Activated CD8-positive, alpha-beta T cell treated with anti-CD3 and anti-CD28 coated beads, Interleukin-2, amount 10 ng/mL, durations not matched to agents 7 days and 5 days (primary cell): Measurements from ENCODE around the gene TMPRSS6. TPM values are rescaled to one million over a fixed set of nuclear protein-coding genes. Genes with fewer than 3 reads are reported as not detected.

Experiments
- ATAC-seq: fragments of 150-1000 bp; cut with Tn5 transposase; one replicate; pipeline ENCODE4 v1.10.0; 2021; ENCODE audit warnings: moderate library complexity
- CTCF ChIA-PET: fragments of 350-600 bp; sonication (Branson Sonifier 250); formaldehyde crosslinking; loops from one replicate; lab custom pipeline; 2021; ENCODE audit warnings: antibody characterized with exemption; lab: Charles Lee
- POLR2A ChIA-PET: fragments of 350-600 bp; sonication (Branson Sonifier 250); formaldehyde crosslinking; loops from one replicate; lab custom pipeline; 2021; ENCODE audit warnings: antibody characterized with exemption; lab: Charles Lee
- DNase-seq: peaks from one replicate; pipeline ENCODE4 v3.0.0-alpha.2; 2020
- H3K27ac Mint-ChIP-seq: one replicate; pipeline ENCODE4 v1.8.0; 2021; ENCODE audit warnings: mild to moderate bottlenecking, mixed read lengths
- H3K27me3 Mint-ChIP-seq: one replicate; pipeline ENCODE4 v1.8.0; 2021; ENCODE audit warnings: low read depth, mixed read lengths
- H3K36me3 Mint-ChIP-seq: one replicate; pipeline ENCODE4 v1.8.0; 2021; ENCODE audit warnings: low read depth, mixed read lengths
- H3K4me1 Mint-ChIP-seq: one replicate; pipeline ENCODE4 v1.8.0; 2021; ENCODE audit warnings: low read depth, mixed read lengths
- H3K4me3 Mint-ChIP-seq: one replicate; pipeline ENCODE4 v1.8.0; 2021; ENCODE audit warnings: mild to moderate bottlenecking, mixed read lengths
- H3K9me3 Mint-ChIP-seq: one replicate; pipeline ENCODE4 v1.8.0; 2022; ENCODE audit warnings: mixed read lengths; ENCODE audit not compliant: insufficient read depth
- total RNA-seq, 2 experiments: library from RNA; stranded (reverse); gene quantifications; one replicate each; pipeline ENCODE4 v1.2.3, GENCODE V29; 2021

The TMPRSS6 gene
- total RNA-seq, 2 experiments from 2014 or later, result 1.1 TPM

- ChIA-PET POLR2A (no interaction called here), CTCF (no interaction called here)
- ATAC-seq, result no peak
- Mint-ChIP-seq H3K4me3 (no peak overlapping the region), H3K36me3 (peaks cover 2% of the 10 kb centered on the region), H3K9me3 (no peaks in the 10 kb centered on the region), H3K27ac (no peak overlapping the region), H3K4me1 (peaks cover 29% of the 10 kb centered on the region), H3K27me3 (peaks cover 3% of the 10 kb centered on the region)
- DNase-seq, result no peak
These were observed 45.8 kb downstream of the TMPRSS6 start for GRCh38 chr22:37063431-37064420.

GRCh38 chr22:37062702-37063381 is 46.7 kb downstream of the TMPRSS6 start:
- Mint-ChIP-seq H3K27ac (no peak overlapping the region), H3K4me1 (peaks cover 29% of the 10 kb centered on the region), H3K4me3 (no peak overlapping the region), H3K9me3 (no peaks in the 10 kb centered on the region), H3K36me3 (peaks cover 3% of the 10 kb centered on the region), H3K27me3 (no peaks in the 10 kb centered on the region)
- ChIA-PET POLR2A (no interaction called here), CTCF (no interaction called here)
- no peak for DNase-seq
- no peak for ATAC-seq

- peaks cover 6% of the 10 kb centered on the region for H3K36me3 Mint-ChIP-seq
- no peak overlapping the region for H3K4me3 Mint-ChIP-seq
- ChIA-PET POLR2A (no interaction called here), CTCF (no interaction called here)
- H3K27me3 Mint-ChIP-seq, result no peaks in the 10 kb centered on the region
- no peaks in the 10 kb centered on the region for H3K9me3 Mint-ChIP-seq
- no peak overlapping the region for H3K27ac Mint-ChIP-seq
- H3K4me1 Mint-ChIP-seq, result peaks cover 29% of the 10 kb centered on the region
- ATAC-seq, result no peak
- no peak for DNase-seq
These were observed 47.2 kb downstream of the TMPRSS6 start for GRCh38 chr22:37062376-37062675.

GRCh38 chr22:37061611-37062375 is 47.7 kb downstream of the TMPRSS6 start:
- no peak overlapping the region for H3K27ac Mint-ChIP-seq

GRCh38 chr22:37060801-37061610 is 48.5 kb downstream of the TMPRSS6 start:
- CTCF ChIA-PET, result interaction anchor here (0.6 to 0.9 kb wide), 3 partner anchors 19 to 199 kb away, joined by 3 to 4 read pairs (median 3); no protein-coding TSS in a partner anchor
- Mint-ChIP-seq H3K4me1 (peaks cover 29% of the 10 kb centered on the region), H3K27ac (peak overlapping the region; percentile 60), H3K9me3 (no peaks in the 10 kb centered on the region), H3K4me3 (no peak overlapping the region), H3K27me3 (no peaks in the 10 kb centered on the region), H3K36me3 (peaks cover 10% of the 10 kb centered on the region)
- DNase-seq, result peak; percentile 39
- no peak for ATAC-seq
- POLR2A ChIA-PET, result interaction anchor here (0.7 kb wide), 1 partner anchor 61 kb away, joined by 3 read pairs; no protein-coding TSS in a partner anchor

More at GRCh38 chr22:37061611-37062375, 47.7 kb downstream of the TMPRSS6 start:
- Mint-ChIP-seq H3K36me3 (peaks cover 6% of the 10 kb centered on the region), H3K4me1 (peaks cover 29% of the 10 kb centered on the region), H3K27me3 (no peaks in the 10 kb centered on the region), H3K4me3 (no peak overlapping the region), H3K9me3 (no peaks in the 10 kb centered on the region)
- ATAC-seq (no peak), DNase-seq (no peak)
- CTCF ChIA-PET, result no interaction called here
- POLR2A ChIA-PET, result interaction anchor here (0.7 kb wide), 1 partner anchor 60 kb away, joined by 3 read pairs; no protein-coding TSS in a partner anchor

- ChIA-PET CTCF (no interaction called here), POLR2A (no interaction called here)
- peak; percentile 51 for DNase-seq
These were observed 49.5 kb downstream of the TMPRSS6 start for GRCh38 chr22:37059876-37060449.

GRCh38 chr22:37058917-37059701 is 50.4 kb downstream of the TMPRSS6 start:
- ATAC-seq, result no peak
- Mint-ChIP-seq H3K4me3 (no peak overlapping the region), H3K36me3 (peaks cover 10% of the 10 kb centered on the region), H3K27ac (no peak overlapping the region), H3K4me1 (peaks cover 29% of the 10 kb centered on the region), H3K27me3 (no peaks in the 10 kb centered on the region), H3K9me3 (no peaks in the 10 kb centered on the region)
- POLR2A ChIA-PET, result no interaction called here
- no peak for DNase-seq
- CTCF ChIA-PET, result interaction anchor here (0.9 kb wide), 1 partner anchor 141 kb away, joined by 4 read pairs; no protein-coding TSS in a partner anchor

More at GRCh38 chr22:37059876-37060449, 49.5 kb downstream of the TMPRSS6 start:
- peak; percentile 69 for ATAC-seq
- peak overlapping the region; percentile 60 for H3K27ac Mint-ChIP-seq
- H3K36me3 Mint-ChIP-seq, result peaks cover 10% of the 10 kb centered on the region
- no peaks in the 10 kb centered on the region for H3K27me3 Mint-ChIP-seq
- peak overlapping the region; percentile 12 for H3K4me3 Mint-ChIP-seq
- peaks cover 29% of the 10 kb centered on the region for H3K4me1 Mint-ChIP-seq
- no peaks in the 10 kb centered on the region for H3K9me3 Mint-ChIP-seq

GRCh38 chr22:37057796-37058510 is 51.6 kb downstream of the TMPRSS6 start:
- Mint-ChIP-seq H3K9me3 (no peaks in the 10 kb centered on the region), H3K27ac (no peak overlapping the region), H3K36me3 (peaks cover 14% of the 10 kb centered on the region), H3K4me3 (no peak overlapping the region), H3K27me3 (no peaks in the 10 kb centered on the region), H3K4me1 (peaks cover 31% of the 10 kb centered on the region)
- no peak for ATAC-seq
- ChIA-PET CTCF (no interaction called here), POLR2A (no interaction called here)
- no peak for DNase-seq

GRCh38 chr22:37057226-37057625 is 52.3 kb downstream of the TMPRSS6 start:
- ChIA-PET POLR2A (interaction anchor here (0.6 kb wide), 1 partner anchor 243 kb away, joined by 3 read pairs; no protein-coding TSS in a partner anchor), CTCF (no interaction called here)
- no peak overlapping the region for H3K27ac Mint-ChIP-seq

More at GRCh38 chr22:37057226-37057625, 52.3 kb downstream of the TMPRSS6 start:
- Mint-ChIP-seq H3K9me3 (no peaks in the 10 kb centered on the region), H3K36me3 (peaks cover 14% of the 10 kb centered on the region), H3K4me1 (peaks cover 34% of the 10 kb centered on the region), H3K27me3 (no peaks in the 10 kb centered on the region), H3K4me3 (no peak overlapping the region)
- no peak for ATAC-seq
- DNase-seq, result no peak
